ENCODE results near the gene PACS1.

The PACS1 gene

DNA sequence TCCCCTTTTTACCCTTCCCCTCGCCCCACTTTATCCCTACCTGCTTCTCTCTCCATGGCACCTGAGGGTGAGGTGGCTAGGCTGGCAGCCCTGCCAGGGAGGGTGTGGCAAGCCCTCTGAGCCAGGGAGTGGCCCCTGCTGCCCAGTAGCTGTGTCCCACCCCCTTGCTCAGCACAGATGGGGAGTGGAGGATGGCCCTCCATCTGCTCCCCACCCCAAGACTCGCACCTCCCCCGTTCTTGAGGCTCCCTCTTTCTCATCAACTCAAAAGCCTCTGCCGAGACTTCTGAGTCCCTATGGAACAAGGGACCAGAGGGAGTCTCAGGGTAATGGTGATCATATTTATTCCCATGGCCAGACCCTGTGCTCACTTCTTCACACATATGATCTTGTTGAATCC, 223.3 kb downstream of the PACS1 start:
- DNase-seq: no peak

GRCh38 chr11:66293777-66294625, 223.9 kb downstream of the PACS1 start:
- no peak for DNase-seq

Data from DMS79 (cell line).